Neural progenitor cell (in vitro differentiated cells): ENCODE measurements around the gene TPCN2. TPM values are rescaled to one million over a fixed set of nuclear protein-coding genes. Genes with fewer than 3 reads are reported as not detected.

Source experiments
- DNase-seq: peaks from one replicate; pipeline ENCODE4 v3.0.0-alpha.2; 2016; ENCODE audit warnings: low spot score
- H2AFZ ChIP-seq: fragments of 200-600 bp; sonication (generic); replicated peaks from 2 replicates; pipeline ENCODE4 v1.6.1; 2016; ENCODE audit warnings: antibody characterized with exemption
- H3F3A ChIP-seq: fragments of 200-600 bp; sonication (generic); 2 replicates; pipeline ENCODE4 v1.6.1; 2016; ENCODE audit warnings: antibody characterized with exemption, low read depth
- H3K27ac ChIP-seq: fragments of 200-600 bp; sonication (generic); 2 replicates; pipeline ENCODE4 v1.5.1; 2016; ENCODE audit warnings: mild to moderate bottlenecking
- H3K27me3 ChIP-seq: fragments of 200-600 bp; sonication (generic); 2 replicates; pipeline ENCODE4 v1.6.1; 2016; ENCODE audit warnings: mild to moderate bottlenecking, moderate library complexity
- H3K36me3 ChIP-seq: fragments of 200-600 bp; sonication (generic); 2 replicates; pipeline ENCODE4 v1.5.1; 2016
- H3K4me1 ChIP-seq: fragments of 200-600 bp; sonication (generic); 2 replicates; pipeline ENCODE4 v1.6.1; 2016; ENCODE audit warnings: mixed run types
- H3K4me2 ChIP-seq: fragments of 200-600 bp; sonication (generic); 2 replicates; pipeline ENCODE4 v1.6.1; 2016
- H3K4me3 ChIP-seq: fragments of 200-600 bp; sonication (generic); 2 replicates; pipeline ENCODE4 v1.5.1; 2016
- H3K79me2 ChIP-seq: fragments of 200-600 bp; sonication (generic); 2 replicates; pipeline ENCODE4 v1.6.1; 2016; ENCODE audit warnings: low read depth
- H3K9ac ChIP-seq: fragments of 200-600 bp; sonication (generic); 2 replicates; pipeline ENCODE4 v1.6.1; 2016
- H3K9me3 ChIP-seq: fragments of 200-600 bp; sonication (generic); 2 replicates; pipeline ENCODE4 v1.5.1; 2016; ENCODE audit warnings: low read depth
- H4K20me1 ChIP-seq: fragments of 200-600 bp; sonication (generic); 2 replicates; pipeline ENCODE4 v1.6.1; 2016; ENCODE audit warnings: low read depth
- H3K27ac Mint-ChIP-seq: 3 replicates; pipeline ENCODE4 v1.8.0; 2021; ENCODE audit warnings: mixed read lengths
- H3K27me3 Mint-ChIP-seq: 2 replicates; pipeline ENCODE4 v1.8.0; 2022; ENCODE audit warnings: low read depth, mild to moderate bottlenecking, inconsistent platforms, moderate library complexity, mixed read lengths; ENCODE audit not compliant: insufficient read depth
- H3K36me3 Mint-ChIP-seq: 3 replicates; pipeline ENCODE4 v1.8.0; 2021; ENCODE audit warnings: mixed read lengths
- H3K4me1 Mint-ChIP-seq: 3 replicates; pipeline ENCODE4 v1.8.0; 2021; ENCODE audit warnings: mixed read lengths
- H3K4me3 Mint-ChIP-seq: 3 replicates; pipeline ENCODE4 v1.8.0; 2021; ENCODE audit warnings: mild to moderate bottlenecking, moderate library complexity, mixed read lengths
- H3K9me3 Mint-ChIP-seq: 3 replicates; pipeline ENCODE4 v1.8.0; 2020; ENCODE audit warnings: mixed read lengths
- CTCF ChIP-seq: fragments of 200-600 bp; sonication (generic); IDR thresholded peaks from 2 replicates; pipeline ENCODE4 v1.5.1; 2017; ENCODE audit warnings: antibody characterized with exemption, mild to moderate bottlenecking
- EZH2 ChIP-seq: fragments of 200-600 bp; sonication (generic); IDR thresholded peaks from 2 replicates; pipeline ENCODE4 v1.6.1; 2017; ENCODE audit warnings: antibody characterized with exemption, mild to moderate bottlenecking, moderate library complexity
- EZH2phosphoT487 ChIP-seq: fragments of 200-600 bp; sonication (generic); IDR thresholded peaks from 2 replicates; pipeline ENCODE4 v1.6.1; 2017; ENCODE audit warnings: antibody characterized with exemption
- total RNA-seq: library from RNA; depleted of rRNA; stranded (reverse); fragments of >200 nt; gene quantifications from 2 replicates; pipeline ENCODE4 v1.2.3, GENCODE V29; 2015; ENCODE audit warnings: low replicate concordance

TPCN2 gene
- total RNA-seq, 1 donor from 2014 or later = 7.2 TPM

GRCh38 chr11:69066122-69067112 is 17.7 kb downstream of the TPCN2 start:
- Mint-ChIP-seq H3K4me1 (peaks cover 3% of the 10 kb centered on the region), H3K27ac (no peak overlapping the region), H3K36me3 (peaks cover 4% of the 10 kb centered on the region), H3K4me3 (no peak overlapping the region), H3K9me3 (no peaks in the 10 kb centered on the region), H3K27me3 (peaks cover 3% of the 10 kb centered on the region)
- Histone ChIP-seq H3K27me3 (no peaks in the 10 kb centered on the region), H3K4me2 (no peak overlapping the region), H3K79me2 (no peaks in the 10 kb centered on the region), H3K4me1 (no peaks in the 10 kb centered on the region), H3K36me3 (no peaks in the 10 kb centered on the region), H3K9me3 (no peaks in the 10 kb centered on the region), H3K4me3 (no peak overlapping the region), H4K20me1 (peaks cover 16% of the 10 kb centered on the region), H2AFZ (no peak overlapping the region), H3F3A (no peaks in the 10 kb centered on the region), H3K27ac (no peak overlapping the region), H3K9ac (peak overlapping the region; percentile 16)
- no peak for DNase-seq
- TF ChIP-seq CTCF = no peak
- TF ChIP-seq EZH2 = no peak
- no peak for TF ChIP-seq EZH2phosphoT487

- peaks cover 3% of the 10 kb centered on the region for H3K27me3 Mint-ChIP-seq
- no peak overlapping the region for H3K27ac ChIP-seq
- no peaks in the 10 kb centered on the region for H3K36me3 ChIP-seq
- no peak overlapping the region for H2AFZ ChIP-seq
- peaks cover 3% of the 10 kb centered on the region for H3K4me1 Mint-ChIP-seq
- H4K20me1 ChIP-seq = peaks cover 16% of the 10 kb centered on the region
- H3K4me3 ChIP-seq = no peak overlapping the region
- no peaks in the 10 kb centered on the region for H3F3A ChIP-seq
- H3K9me3 ChIP-seq = no peaks in the 10 kb centered on the region
- no peak for DNase-seq
- no peaks in the 10 kb centered on the region for H3K9me3 Mint-ChIP-seq
- TF ChIP-seq EZH2phosphoT487 (no peak), CTCF (no peak), EZH2 (no peak)
- no peaks in the 10 kb centered on the region for H3K4me1 ChIP-seq
- no peaks in the 10 kb centered on the region for H3K27me3 ChIP-seq
- peaks cover 4% of the 10 kb centered on the region for H3K36me3 Mint-ChIP-seq
- no peak overlapping the region for H3K4me2 ChIP-seq
- no peaks in the 10 kb centered on the region for H3K79me2 ChIP-seq
- H3K27ac Mint-ChIP-seq = no peak overlapping the region
- no peak overlapping the region for H3K4me3 Mint-ChIP-seq
- H3K9ac ChIP-seq = no peak overlapping the region
Observed at GRCh38 chr11:69067200-69067599, 18.5 kb downstream of the TPCN2 start.

GRCh38 chr11:69071086-69071800 is 22.5 kb downstream of the TPCN2 start:
- no peak overlapping the region for H3K4me3 ChIP-seq
- no peaks in the 10 kb centered on the region for H3F3A ChIP-seq
- H3K9me3 ChIP-seq = no peaks in the 10 kb centered on the region
- no peak overlapping the region for H3K27ac Mint-ChIP-seq
- H3K4me1 Mint-ChIP-seq = no peaks in the 10 kb centered on the region
- H3K9me3 Mint-ChIP-seq = no peaks in the 10 kb centered on the region
- peaks cover 4% of the 10 kb centered on the region for H3K36me3 Mint-ChIP-seq
- no peaks in the 10 kb centered on the region for H3K36me3 ChIP-seq
- H2AFZ ChIP-seq = no peak overlapping the region
- no peak overlapping the region for H3K4me3 Mint-ChIP-seq
- no peak overlapping the region for H3K27ac ChIP-seq
- H3K4me2 ChIP-seq = no peak overlapping the region
- no peaks in the 10 kb centered on the region for H3K27me3 ChIP-seq
- no peaks in the 10 kb centered on the region for H3K4me1 ChIP-seq
- H4K20me1 ChIP-seq = peaks cover 17% of the 10 kb centered on the region
- no peak for DNase-seq
- H3K79me2 ChIP-seq = no peaks in the 10 kb centered on the region
- TF ChIP-seq CTCF (no peak), EZH2 (no peak), EZH2phosphoT487 (no peak)
- peaks cover 3% of the 10 kb centered on the region for H3K27me3 Mint-ChIP-seq
- no peak overlapping the region for H3K9ac ChIP-seq
